Ramos (cell line): ENCODE results near the gene SMOC1.

Source experiments
- in situ Hi-C: fragments of 300-500 bp; cut with MboI; formaldehyde crosslinking; loops from one replicate; pipeline ENCODE4 v1.14.3; 2022; ENCODE audit warnings: low sequenced_read_pairs; ENCODE audit not compliant: unreplicated experiment

SMOC1 gene

GRCh38 chr14:70064136-70064865 is 185.1 kb downstream of the SMOC1 start:
- in situ Hi-C loops = no loop called here

GRCh38 chr14:70067810-70068209 is 188.6 kb downstream of the SMOC1 start:
- in situ Hi-C loops = no loop called here

DNA sequence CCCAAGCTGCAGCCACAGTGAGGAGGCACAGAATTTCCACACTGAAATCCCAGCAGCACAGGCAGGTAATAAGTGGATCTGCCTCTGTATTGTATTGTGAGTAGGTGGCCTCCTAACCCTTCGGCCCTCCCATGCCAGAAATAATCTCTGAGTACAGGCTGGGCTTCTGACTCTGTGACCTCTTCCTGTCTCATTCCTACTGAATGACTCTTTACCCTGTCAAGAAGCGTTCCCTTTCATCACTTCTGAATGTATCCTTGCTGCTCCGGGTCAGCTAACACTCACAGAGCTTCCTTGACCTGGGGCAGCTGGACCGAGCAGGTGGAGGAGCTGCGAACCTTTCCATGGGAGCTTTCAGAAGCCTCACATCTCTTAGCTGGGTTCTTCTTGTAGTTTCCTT is 190.0 kb downstream of the SMOC1 start:
- in situ Hi-C loops = no loop called here

DNA sequence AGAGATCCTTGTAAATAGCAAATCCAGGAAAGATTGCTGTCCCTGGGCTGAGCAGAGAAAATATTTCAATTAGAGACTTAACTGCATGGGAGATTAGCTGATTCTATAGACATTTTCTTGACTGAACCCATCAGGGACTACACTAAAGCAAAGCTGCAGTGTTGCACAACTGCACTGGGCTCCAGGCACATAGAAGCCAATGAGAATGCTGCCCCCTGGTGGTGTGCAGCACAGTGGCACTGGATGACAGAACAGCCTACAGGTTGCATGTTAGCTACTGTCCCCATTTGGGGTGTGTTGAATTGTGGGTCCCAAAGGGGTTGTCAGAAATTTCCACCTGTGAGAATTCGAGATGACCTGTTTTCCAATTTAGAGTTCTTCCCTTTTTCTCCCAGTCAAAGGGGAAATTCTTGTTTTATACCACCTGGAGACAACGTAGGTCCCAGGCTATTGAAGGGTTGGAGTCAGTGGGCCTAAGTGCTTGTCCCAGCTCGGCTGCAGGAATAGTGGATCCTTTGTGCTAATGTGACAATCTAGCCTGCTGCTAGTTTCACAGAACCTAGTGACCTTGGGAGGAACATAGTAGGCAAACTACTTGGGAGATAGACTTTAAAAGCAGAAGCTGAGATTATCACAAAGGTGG is 194.8 kb downstream of the SMOC1 start:
- in situ Hi-C loops = no loop called here

GRCh38 chr14:70077005-70077404 is 197.8 kb downstream of the SMOC1 start:
- in situ Hi-C loops = no loop called here

- in situ Hi-C loops = no loop called here
Observed at GRCh38 chr14:70077720-70078119, 198.5 kb downstream of the SMOC1 start.

DNA sequence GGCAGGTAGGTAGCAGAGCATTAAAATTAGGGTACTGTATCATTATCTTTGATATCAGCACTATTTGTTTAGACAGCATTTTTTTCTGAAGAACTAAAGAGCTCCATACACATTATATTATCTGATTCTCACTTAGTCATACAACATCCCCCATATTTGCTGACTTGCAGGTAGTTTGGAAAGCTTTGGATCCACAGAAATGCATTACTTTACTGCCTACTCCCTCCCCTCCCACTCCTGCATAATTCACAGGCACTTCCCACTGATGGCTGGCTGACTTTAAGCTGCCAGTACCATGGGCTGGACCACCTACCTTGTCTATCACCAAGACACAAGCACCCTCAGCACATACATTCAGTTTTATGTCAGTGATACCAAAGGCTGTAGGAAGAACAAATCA is 199.1 kb downstream of the SMOC1 start:
- in situ Hi-C loops = no loop called here

DNA sequence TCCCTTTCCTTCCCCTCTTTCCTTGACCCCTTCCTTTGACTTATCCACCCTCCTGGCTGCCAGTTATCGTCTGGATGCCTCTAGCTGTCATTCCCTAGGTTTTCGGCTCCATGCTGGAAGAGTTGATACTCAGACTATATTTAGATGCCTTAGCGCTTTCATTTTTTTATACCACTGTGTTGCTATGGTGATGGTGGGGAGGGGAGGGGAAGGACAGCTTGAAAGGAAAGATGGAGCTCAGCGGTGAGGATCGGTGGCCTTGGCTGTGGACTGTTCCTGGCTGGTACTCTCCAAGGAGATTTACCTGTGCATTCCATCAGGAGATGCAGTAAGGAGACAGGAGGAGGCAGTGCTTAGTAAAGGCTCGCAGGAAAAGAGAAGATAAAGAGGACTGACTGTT is 200.9 kb downstream of the SMOC1 start:
- in situ Hi-C loops = no loop called here
